CD4-positive, alpha-beta T cell treated with Interferon alpha-2 for 1 hour (primary cell): ENCODE results near the gene CNPY3.
A peak's percentile ranks its signal among the peaks of the same experiment; 100 is the strongest.

Source experiments
- DNase-seq, 2 donors: peaks; one replicate each; pipeline ENCODE4 v3.0.0-alpha.2; 2020 to 2022

Gene CNPY3

DNA sequence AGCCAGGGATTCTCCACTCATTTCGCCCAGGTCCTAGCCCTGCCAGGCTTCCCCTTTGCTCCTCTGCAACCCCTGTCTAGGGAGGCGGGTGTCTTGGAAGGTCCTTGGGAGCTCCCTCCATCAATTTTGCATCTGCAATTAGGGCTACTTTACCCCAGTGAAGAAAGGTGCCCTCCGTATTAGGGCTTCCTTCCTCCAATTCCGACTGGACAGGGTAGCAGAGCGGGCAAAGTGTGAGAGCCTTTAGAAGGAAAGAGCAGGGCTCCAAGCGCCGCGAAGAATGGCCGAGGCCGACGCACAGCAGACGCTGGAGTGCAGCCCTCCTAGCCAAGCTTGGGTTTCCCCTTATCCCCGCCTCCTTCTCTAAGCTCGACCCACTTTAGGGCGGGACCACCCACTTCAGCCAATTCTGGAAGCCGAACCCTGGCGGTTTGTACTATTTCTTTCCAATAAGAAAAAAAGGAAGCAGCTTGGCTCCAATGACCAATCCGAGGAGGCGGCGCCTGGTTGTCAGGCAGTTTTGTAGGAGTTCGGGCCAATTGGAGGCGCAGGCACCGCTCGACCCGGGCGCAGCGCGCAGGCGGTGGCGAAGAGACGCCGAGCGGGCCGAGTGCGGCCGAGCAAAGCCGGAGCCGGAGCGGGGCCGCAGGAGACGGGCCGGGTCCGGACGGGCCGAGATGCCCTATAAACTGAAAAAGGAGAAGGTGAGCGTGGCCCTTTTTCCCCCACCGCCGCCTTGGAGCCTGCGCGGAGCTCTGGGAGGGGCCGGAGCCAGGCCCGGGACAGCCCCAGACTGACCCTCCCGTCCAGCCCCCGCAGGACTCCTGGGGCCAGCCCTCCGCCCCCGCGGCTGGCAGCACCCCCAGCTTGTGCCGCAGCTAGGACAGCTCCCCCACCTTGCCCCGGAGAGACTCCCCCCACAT, 55.0 kb downstream of the CNPY3 start, which contains the start of gene PPP2R5D:
PPP2R5D (plus strand) TSS at position 570 of the 923 bp plus-strand sequence; CDS start at position 678, 108 bp downstream.
- DNase-seq: peak; percentile 98 to 99

DNA sequence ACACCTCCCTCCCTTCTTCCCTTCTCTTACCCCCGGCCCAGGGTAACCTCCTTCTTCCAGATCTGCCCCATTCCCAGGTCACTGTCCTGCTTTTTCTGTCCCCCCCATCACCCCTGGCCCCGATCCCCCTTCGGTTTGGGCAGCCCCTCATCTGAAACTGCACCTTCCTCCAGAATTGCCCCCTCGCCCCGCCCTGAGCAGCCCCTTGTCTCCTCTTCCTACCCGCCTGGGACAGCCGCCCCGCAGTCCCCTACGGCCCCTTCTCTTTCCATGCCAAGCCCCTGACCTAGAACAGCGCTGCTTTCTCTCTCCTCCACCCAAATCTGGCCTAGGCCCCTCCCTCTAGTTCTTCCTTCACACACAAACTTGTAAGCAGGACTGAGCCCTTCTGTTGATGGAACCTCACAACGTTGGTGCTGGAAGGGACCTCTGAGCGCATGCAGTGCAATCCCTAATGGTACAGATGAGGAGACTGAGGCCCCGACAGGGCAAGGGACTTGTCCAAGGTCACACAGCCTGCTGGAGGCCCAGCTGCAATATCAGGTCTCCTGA, 55.7 kb downstream of the CNPY3 start:
- DNase-seq: peak in 1 of 2 donors; percentile 20

GRCh38 chr6:42987533-42988451, 58.5 kb downstream of the CNPY3 start:
- no peak for DNase-seq

DNA sequence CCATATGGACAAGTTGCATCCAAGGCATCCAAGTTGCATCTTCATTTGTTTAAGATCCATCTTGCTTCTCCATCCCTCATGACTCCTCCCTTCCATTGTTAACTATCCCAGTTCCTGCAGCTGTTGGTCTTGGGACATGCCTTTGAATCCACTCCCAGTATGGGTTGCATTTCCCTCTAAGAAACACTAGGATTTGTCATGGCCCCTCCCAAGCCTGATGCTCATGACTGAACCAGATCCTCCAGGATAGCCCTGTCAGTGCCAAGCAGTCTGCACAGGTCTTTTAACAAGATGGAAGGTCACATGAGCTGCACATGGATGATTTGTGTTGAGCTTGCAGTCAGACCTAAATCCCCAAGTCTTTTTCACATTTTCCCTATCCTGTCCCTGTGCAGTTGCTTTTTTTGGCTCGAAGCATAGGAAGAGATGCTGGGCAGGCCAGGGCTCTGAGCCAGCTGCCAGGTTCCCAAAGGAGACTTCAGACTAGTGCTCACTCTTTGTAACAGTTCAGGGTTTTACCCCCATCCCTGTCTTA, 59.3 kb downstream of the CNPY3 start:
- DNase-seq: no peak
